ENCODE data around the gene RBFOX2. TPM values are rescaled to one million over a fixed set of nuclear protein-coding genes. Genes with fewer than 3 reads are reported as not detected.

Gene RBFOX2
- total and polyA plus RNA-seq, 4 donors = 29.9 to 152 (median 80.0) TPM

DNA sequence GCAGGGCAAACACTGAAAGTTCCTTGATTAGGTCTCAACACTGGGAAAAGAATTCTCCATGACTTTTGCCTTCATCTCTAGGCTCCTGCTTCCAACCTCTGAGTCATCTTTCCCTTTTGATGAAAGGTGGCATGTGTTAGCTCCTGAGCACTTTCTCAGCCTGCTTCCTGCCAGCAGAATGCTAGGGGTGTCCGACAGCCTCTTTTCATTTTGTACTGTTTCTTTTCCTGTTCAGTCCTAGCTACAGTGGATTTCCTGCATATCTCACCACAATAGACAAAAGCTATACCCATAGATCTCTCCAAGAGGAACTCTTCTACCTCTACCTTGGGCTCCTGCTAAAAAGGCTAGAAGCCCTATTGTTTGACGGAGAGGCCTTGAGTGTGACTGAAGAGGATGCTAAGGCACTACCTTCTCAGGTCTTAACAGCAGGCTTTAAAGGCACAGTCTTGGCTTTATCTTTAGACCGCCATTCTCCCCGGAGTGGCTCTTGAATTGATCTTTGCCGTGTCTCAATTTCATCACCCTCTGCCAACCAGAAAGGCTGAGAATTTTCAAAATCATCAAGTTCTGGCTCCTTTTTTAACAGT lies 145.5 kb downstream of the RBFOX2 start:
- Histone ChIP-seq H3K36me3 (ENCODE audit: control insufficient read depth in 1 of 2, insufficient read depth in 2 of 2, low read length in 1 of 2) (no peaks in the 10 kb centered on the region), H3K9me3 (ENCODE audit: control insufficient read depth, low read length) (no peaks in the 10 kb centered on the region), H3K4me3 (ENCODE audit: low read length in 2 of 2) (no peak overlapping the region), H3K4me1 (ENCODE audit: control insufficient read depth in 1 of 2, insufficient read depth in 2 of 2, low read length in 2 of 2) (peaks cover 11 to 20% of the 10 kb centered on the region in 2 donors), H3K27ac (ENCODE audit: low read depth in 1 of 2, low read length in 2 of 2) (peak overlapping the region in 1 of 2 donors; percentile 67), H3K27me3 (ENCODE audit: control insufficient read depth in 1 of 2, insufficient read depth in 2 of 2, low read length in 1 of 2) (no peaks in the 10 kb centered on the region)
- WGBS, 2 donors = 60 to 68% methylated on average over 5 of the region's 5 CpGs
- DNase-seq = no peak
- ATAC-seq (ENCODE audit: low FRiP score) = no peak
- intact Hi-C loops (cut with DNase I) = no loop called here

GRCh38 chr22:35882211-35883030 lies 146.2 kb downstream of the RBFOX2 start:
- H3K4me3 ChIP-seq (ENCODE audit: low read length in 2 of 2) = no peak overlapping the region
- H3K27ac ChIP-seq (ENCODE audit: low read depth in 1 of 2, low read length in 2 of 2) = peak overlapping the region in 1 of 2 donors; percentile 67
- peaks cover 10 to 17% of the 10 kb centered on the region in 2 donors for H3K4me1 ChIP-seq (ENCODE audit: control insufficient read depth in 1 of 2, insufficient read depth in 2 of 2, low read length in 2 of 2)
- no peaks in the 10 kb centered on the region for H3K36me3 ChIP-seq (ENCODE audit: control insufficient read depth in 1 of 2, insufficient read depth in 2 of 2, low read length in 1 of 2)
- intact Hi-C loops (cut with DNase I) = no loop called here
- no peaks in the 10 kb centered on the region for H3K27me3 ChIP-seq (ENCODE audit: control insufficient read depth in 1 of 2, insufficient read depth in 2 of 2, low read length in 1 of 2)
- no peak for ATAC-seq (ENCODE audit: low FRiP score)
- no peak for DNase-seq
- 10 to 18% methylated on average over 5 of the region's 5 CpGs for WGBS, 2 donors
- no peaks in the 10 kb centered on the region for H3K9me3 ChIP-seq (ENCODE audit: control insufficient read depth, low read length)

DNA sequence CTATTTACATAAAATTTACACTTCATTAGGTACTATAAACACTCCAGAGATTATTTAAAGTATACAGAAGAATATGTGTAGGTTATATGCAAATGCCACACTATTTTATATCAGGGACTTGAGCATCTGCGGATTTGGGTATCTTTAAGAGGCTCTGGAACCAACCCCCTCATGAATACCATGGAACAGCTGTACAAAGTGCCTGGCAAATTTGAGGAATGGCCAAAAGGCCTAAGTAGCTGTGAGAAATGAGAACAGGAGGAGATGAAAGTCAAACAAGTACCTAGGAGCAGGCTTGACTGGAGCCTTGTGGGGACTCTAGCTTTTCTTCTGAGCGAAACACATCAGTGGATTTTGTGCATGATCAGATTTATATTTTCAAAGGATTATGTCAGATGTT lies 149.3 kb downstream of the RBFOX2 start:
- no peak for ATAC-seq (ENCODE audit: low FRiP score)
- Histone ChIP-seq H3K27me3 (ENCODE audit: control insufficient read depth in 1 of 2, insufficient read depth in 2 of 2, low read length in 1 of 2) (no peaks in the 10 kb centered on the region), H3K4me1 (ENCODE audit: control insufficient read depth in 1 of 2, insufficient read depth in 2 of 2, low read length in 2 of 2) (peaks cover 10 to 17% of the 10 kb centered on the region in 2 donors), H3K36me3 (ENCODE audit: control insufficient read depth in 1 of 2, insufficient read depth in 2 of 2, low read length in 1 of 2) (no peaks in the 10 kb centered on the region), H3K9me3 (ENCODE audit: control insufficient read depth, low read length) (no peaks in the 10 kb centered on the region), H3K27ac (ENCODE audit: low read depth in 1 of 2, low read length in 2 of 2) (no peak overlapping the region), H3K4me3 (ENCODE audit: low read length in 2 of 2) (no peak overlapping the region)
- no peak for DNase-seq
- 94 to 97% methylated on average over 2 of the region's 2 CpGs for WGBS, 2 donors
- intact Hi-C loops (cut with DNase I) = no loop called here

- Histone ChIP-seq H3K9me3 (ENCODE audit: control insufficient read depth, low read length) (no peaks in the 10 kb centered on the region), H3K27me3 (ENCODE audit: control insufficient read depth in 1 of 2, insufficient read depth in 2 of 2, low read length in 1 of 2) (no peaks in the 10 kb centered on the region), H3K4me1 (ENCODE audit: control insufficient read depth in 1 of 2, insufficient read depth in 2 of 2, low read length in 2 of 2) (peaks cover 0 to 2% of the 10 kb centered on the region in 2 donors), H3K4me3 (ENCODE audit: low read length in 2 of 2) (no peak overlapping the region), H3K27ac (ENCODE audit: low read depth in 1 of 2, low read length in 2 of 2) (no peak overlapping the region), H3K36me3 (ENCODE audit: control insufficient read depth in 1 of 2, insufficient read depth in 2 of 2, low read length in 1 of 2) (no peaks in the 10 kb centered on the region)
- DNase-seq (no peak), ATAC-seq (ENCODE audit: low FRiP score) (no peak)
- WGBS, 2 donors = 98% methylated on average over 3 of the region's 3 CpGs
- intact Hi-C loops (cut with DNase I) = no loop called here
Measured at GRCh38 chr22:35873426-35873825, 155.2 kb downstream of the RBFOX2 start.

GRCh38 chr22:35872451-35872850 lies 156.2 kb downstream of the RBFOX2 start:
- WGBS, 2 donors = 89 to 94% methylated on average over 13 of the region's 13 CpGs
- Histone ChIP-seq H3K36me3 (ENCODE audit: control insufficient read depth in 1 of 2, insufficient read depth in 2 of 2, low read length in 1 of 2) (no peaks in the 10 kb centered on the region), H3K4me1 (ENCODE audit: control insufficient read depth in 1 of 2, insufficient read depth in 2 of 2, low read length in 2 of 2) (peaks cover 0 to 3% of the 10 kb centered on the region in 2 donors), H3K4me3 (ENCODE audit: low read length in 2 of 2) (no peak overlapping the region), H3K9me3 (ENCODE audit: control insufficient read depth, low read length) (no peaks in the 10 kb centered on the region), H3K27me3 (ENCODE audit: control insufficient read depth in 1 of 2, insufficient read depth in 2 of 2, low read length in 1 of 2) (no peaks in the 10 kb centered on the region), H3K27ac (ENCODE audit: low read depth in 1 of 2, low read length in 2 of 2) (no peak overlapping the region)
- intact Hi-C loops (cut with DNase I) = no loop called here
- DNase-seq (no peak), ATAC-seq (ENCODE audit: low FRiP score) (no peak)

DNA sequence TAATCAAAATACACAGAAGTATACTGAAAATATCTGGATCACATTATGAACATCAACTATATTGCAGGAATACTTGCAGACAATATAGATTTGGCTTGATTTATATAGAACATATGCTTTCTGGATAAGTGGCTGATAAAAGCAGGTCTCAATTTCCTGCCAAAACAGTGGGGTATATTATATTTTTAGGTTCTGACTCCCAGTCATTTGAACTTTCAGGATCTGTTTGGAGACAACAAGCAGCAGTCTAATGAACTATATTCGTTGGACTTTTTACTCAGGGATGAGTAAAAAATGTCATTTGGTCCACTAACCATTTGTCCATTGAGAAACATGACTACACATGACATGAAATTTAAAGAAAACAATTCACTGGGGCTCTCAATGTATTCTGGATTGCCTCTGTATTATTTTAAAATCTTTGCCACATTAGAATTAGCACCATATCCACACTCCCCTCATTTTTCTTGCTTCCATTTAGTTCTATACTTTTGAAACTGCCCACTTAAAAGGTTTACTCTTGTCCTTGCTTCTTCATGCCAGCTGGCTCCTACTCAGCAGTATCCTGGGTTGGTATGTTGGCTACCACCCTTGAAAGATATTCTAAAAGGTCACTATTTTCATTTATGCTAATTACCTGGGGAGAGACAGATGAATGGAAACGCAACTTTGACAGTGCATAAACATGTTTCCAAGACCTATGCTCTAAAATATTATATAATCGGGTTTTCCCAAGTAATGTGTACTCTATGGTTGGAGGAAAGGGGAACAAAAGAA lies 157.9 kb downstream of the RBFOX2 start:
- 64 to 66% methylated on average over 3 of the region's 3 CpGs for WGBS, 2 donors
- Histone ChIP-seq H3K27me3 (ENCODE audit: control insufficient read depth in 1 of 2, insufficient read depth in 2 of 2, low read length in 1 of 2) (no peaks in the 10 kb centered on the region), H3K9me3 (ENCODE audit: control insufficient read depth, low read length) (no peaks in the 10 kb centered on the region), H3K4me1 (ENCODE audit: control insufficient read depth in 1 of 2, insufficient read depth in 2 of 2, low read length in 2 of 2) (peaks cover 1 to 3% of the 10 kb centered on the region in 2 donors), H3K4me3 (ENCODE audit: low read length in 2 of 2) (no peak overlapping the region), H3K27ac (ENCODE audit: low read depth in 1 of 2, low read length in 2 of 2) (no peak overlapping the region), H3K36me3 (ENCODE audit: control insufficient read depth in 1 of 2, insufficient read depth in 2 of 2, low read length in 1 of 2) (no peaks in the 10 kb centered on the region)
- intact Hi-C loops (cut with DNase I) = no loop called here
- DNase-seq (no peak), ATAC-seq (ENCODE audit: low FRiP score) (no peak)

GRCh38 chr22:35868938-35869337 lies 159.7 kb downstream of the RBFOX2 start:
- intact Hi-C loops (cut with DNase I) = no loop called here
- H3K9me3 ChIP-seq (ENCODE audit: control insufficient read depth, low read length) = no peaks in the 10 kb centered on the region
- peak overlapping the region; percentile 57 to 73 for H3K27ac ChIP-seq (ENCODE audit: low read depth in 1 of 2, low read length in 2 of 2)
- no peak overlapping the region for H3K4me3 ChIP-seq (ENCODE audit: low read length in 2 of 2)
- no peaks in the 10 kb centered on the region for H3K36me3 ChIP-seq (ENCODE audit: control insufficient read depth in 1 of 2, insufficient read depth in 2 of 2, low read length in 1 of 2)
- ATAC-seq (ENCODE audit: low FRiP score) (no peak), DNase-seq (no peak)
- peaks cover 1 to 3% of the 10 kb centered on the region in 2 donors for H3K4me1 ChIP-seq (ENCODE audit: control insufficient read depth in 1 of 2, insufficient read depth in 2 of 2, low read length in 2 of 2)
- H3K27me3 ChIP-seq (ENCODE audit: control insufficient read depth in 1 of 2, insufficient read depth in 2 of 2, low read length in 1 of 2) = no peaks in the 10 kb centered on the region
- WGBS, 2 donors = 89 to 91% methylated on average over 5 of the region's 5 CpGs

- ATAC-seq (ENCODE audit: low FRiP score) = no peak
- Histone ChIP-seq H3K27ac (ENCODE audit: low read depth in 1 of 2, low read length in 2 of 2) (peak overlapping the region in 1 of 2 donors; percentile 2), H3K27me3 (ENCODE audit: control insufficient read depth in 1 of 2, insufficient read depth in 2 of 2, low read length in 1 of 2) (no peaks in the 10 kb centered on the region), H3K36me3 (ENCODE audit: control insufficient read depth in 1 of 2, insufficient read depth in 2 of 2, low read length in 1 of 2) (no peaks in the 10 kb centered on the region), H3K4me1 (ENCODE audit: control insufficient read depth in 1 of 2, insufficient read depth in 2 of 2, low read length in 2 of 2) (peaks cover 5 to 7% of the 10 kb centered on the region in 2 donors), H3K4me3 (ENCODE audit: low read length in 2 of 2) (no peak overlapping the region), H3K9me3 (ENCODE audit: control insufficient read depth, low read length) (no peaks in the 10 kb centered on the region)
- WGBS, 2 donors = 11 to 14% methylated on average over 3 of the region's 3 CpGs
- intact Hi-C loops (cut with DNase I) = no loop called here
- no peak for DNase-seq
Measured at GRCh38 chr22:35866651-35867050, 162.0 kb downstream of the RBFOX2 start.

Measured in aorta (tissue), 5 donors.